Transverse colon (tissue), 4 donors: ENCODE data around the gene ENPP6. TPM values are rescaled to one million over a fixed set of nuclear protein-coding genes. Genes with fewer than 3 reads are reported as not detected.

ENCODE experiments used
- DNase-seq: peaks from one replicate; pipeline ENCODE4 v3.0.0-alpha.2; 2019
- H3K27ac ChIP-seq, 4 donors: fragments of 200-600 bp; sonication (generic); 2 replicates each; pipeline ENCODE4 v1.5.1; 2016 to 2018; ENCODE audit warnings: inconsistent platforms in 4 of 4
- H3K27me3 ChIP-seq: fragments of 200-600 bp; sonication (generic); 2 replicates; pipeline ENCODE4 v1.5.1; 2017; ENCODE audit warnings: inconsistent platforms
- H3K36me3 ChIP-seq, 4 donors: fragments of 200-600 bp; sonication (generic); 2 replicates each; pipeline ENCODE4 v1.5.1; 2017 to 2019; ENCODE audit warnings: inconsistent platforms in 4 of 4
- H3K4me1 ChIP-seq, 4 donors: fragments of 200-600 bp; sonication (generic); 2 replicates each; pipeline ENCODE4 v1.5.1; 2017 to 2020; ENCODE audit warnings: inconsistent platforms in 4 of 4
- H3K4me3 ChIP-seq, 4 donors: fragments of 200-600 bp; sonication (generic); 1 replicate in 1 of 4; 2 replicates in 3 of 4; pipeline versions ENCODE4 v1.5.1 to v1.6.1; 2017 to 2019; ENCODE audit warnings: inconsistent platforms in 4 of 4
- H3K9me3 ChIP-seq, 2 donors: fragments of 200-600 bp; sonication (generic); 2 replicates each; pipeline ENCODE4 v1.5.1; 2017 to 2019; ENCODE audit warnings: inconsistent platforms in 2 of 2
- CTCF ChIP-seq, 5 experiments: fragments of 200-600 bp in 3 of 5; fragments of 450-650 bp in 2 of 5; sonication (generic) in 3 of 5; IDR thresholded peaks; 1 replicate in 2 of 5; 2 replicates in 3 of 5; pipeline ENCODE4 v1.5.1; 2016 to 2017; ENCODE audit warnings: antibody characterized with exemption in 5 of 5, inconsistent platforms in 3 of 5, mild to moderate bottlenecking in 2 of 5, moderate library complexity in 1 of 5
- EP300 ChIP-seq: sonication (generic); formaldehyde crosslinking; IDR thresholded peaks from one replicate; pipeline ENCODE4 v1.6.1; 2017; ENCODE audit warnings: antibody characterized with exemption, low read depth
- POLR2A ChIP-seq: fragments of 450-650 bp; IDR thresholded peaks from one replicate; pipeline ENCODE4 v1.6.1; 2016; ENCODE audit warnings: antibody characterized with exemption, mild to moderate bottlenecking, moderate library complexity
- POLR2AphosphoS5 ChIP-seq, 3 donors: sonication (generic); formaldehyde crosslinking; IDR thresholded peaks; one replicate each; pipeline ENCODE4 v1.6.1; 2016; ENCODE audit warnings: antibody characterized with exemption in 3 of 3
- WGBS, 2 donors: methylation state at CpG; one replicate each; pipeline ENCODE4 v1.1.5; 2018; ENCODE audit warnings: low coverage in 1 of 2; 5-methylcytosine and 5-hydroxymethylcytosine counted together
- in situ Hi-C, 4 donors: fragments of 200-750 bp; cut with MboI; loops; one replicate each; pipeline versions ENCODE4 v1.15.0 to v1.15.1; 2017; ENCODE audit warnings: low sequenced_read_pairs in 3 of 4, low pct_ligation_motif_present in 1 of 4, low pct_unique_long_range_greater_than_20kb in 1 of 4
- intact Hi-C: fragments of 100-400 bp; cut with DNase I; formaldehyde crosslinking; loops from one replicate; pipeline ENCODE4 v1.15.1; 2023; ENCODE audit warnings: low total_unique reads
- total RNA-seq, 4 donors: library from RNA; depleted of rRNA; stranded (reverse); fragments of >200 nt; gene quantifications; one replicate each; pipeline ENCODE4 v1.1.0, GENCODE V29; 2016

Gene ENPP6
- total RNA-seq, 4 donors from 2014 or later, result 0.14 to 0.64 TPM; not detected in 2

- DNase-seq, result peak; percentile 32
- in situ Hi-C loops, result loop anchor here in 2 of 4 donors (10.0 to 25.0 kb wide), 2 partner anchors 333 to 705 kb away; no protein-coding TSS in a partner anchor
Observed at GRCh38 chr4:184167576-184167975, 50.1 kb downstream of the ENPP6 start.

GRCh38 chr4:184166736-184167135 lies 50.9 kb downstream of the ENPP6 start:
- TF ChIP-seq POLR2AphosphoS5 (IDR thresholded peaks at IDR 0.05), result no peak
- TF ChIP-seq POLR2A, result no peak
- in situ Hi-C loops, result loop anchor here in 2 of 4 donors (10.0 to 25.0 kb wide), 2 partner anchors 332 to 704 kb away; no protein-coding TSS in a partner anchor
- no peak overlapping the region for H3K4me3 ChIP-seq
- 40 to 68% methylated on average over 3 to 6 of the region's 6 CpGs for WGBS, 2 donors
- H3K36me3 ChIP-seq, result no peaks in the 10 kb centered on the region
- DNase-seq, result no peak
- intact Hi-C loops, result no loop called here
- H3K9me3 ChIP-seq, result no peaks in the 10 kb centered on the region
- H3K27ac ChIP-seq, result no peak overlapping the region
- peaks cover 39% of the 10 kb centered on the region for H3K27me3 ChIP-seq
- H3K4me1 ChIP-seq, result peaks cover 0 to 8% (median 5%) of the 10 kb centered on the region in 4 donors

More at GRCh38 chr4:184167576-184167975, 50.1 kb downstream of the ENPP6 start:
- Histone ChIP-seq H3K9me3 (no peaks in the 10 kb centered on the region), H3K27ac (no peak overlapping the region), H3K36me3 (no peaks in the 10 kb centered on the region), H3K27me3 (peaks cover 39% of the 10 kb centered on the region), H3K4me3 (no peak overlapping the region), H3K4me1 (peaks cover 0 to 8% (median 5%) of the 10 kb centered on the region in 4 donors)
- WGBS, 2 donors, result 61 to 80% methylated on average over 1 to 9 of the region's 9 CpGs
- TF ChIP-seq CTCF (IDR thresholded peaks at IDR 0.05) (no peak), POLR2AphosphoS5 (IDR thresholded peaks at IDR 0.05) (no peak), POLR2A (no peak), EP300 (no peak)
- intact Hi-C loops, result no loop called here

- no peak overlapping the region for H3K4me3 ChIP-seq
- H3K4me1 ChIP-seq, result peaks cover 0 to 8% (median 5%) of the 10 kb centered on the region in 4 donors
- in situ Hi-C loops, result loop anchor here in 2 of 4 donors (10.0 to 25.0 kb wide), 2 partner anchors 330 to 703 kb away; no protein-coding TSS in a partner anchor
- H3K27me3 ChIP-seq, result peaks cover 39% of the 10 kb centered on the region
- TF ChIP-seq POLR2AphosphoS5 (IDR thresholded peaks at IDR 0.05) (no peak), POLR2A (no peak)
- intact Hi-C loops, result no loop called here
- H3K27ac ChIP-seq, result no peak overlapping the region
- H3K36me3 ChIP-seq, result no peaks in the 10 kb centered on the region
- no peaks in the 10 kb centered on the region for H3K9me3 ChIP-seq
- WGBS, 2 donors, result 60 to 67% methylated on average over 1 to 8 of the region's 8 CpGs
- DNase-seq, result no peak
Observed at GRCh38 chr4:184165291-184165690, 52.4 kb downstream of the ENPP6 start.

- H3K27me3 ChIP-seq, result peaks cover 39% of the 10 kb centered on the region
- in situ Hi-C loops, result loop anchor here (5.0 to 25.0 kb wide), 4 partner anchors 322 to 702 kb away; no protein-coding TSS in a partner anchor
- no peaks in the 10 kb centered on the region for H3K36me3 ChIP-seq
- H3K4me1 ChIP-seq, result peaks cover 0 to 8% (median 5%) of the 10 kb centered on the region in 4 donors
- 25 to 29% methylated on average over 1 to 8 of the region's 8 CpGs for WGBS, 2 donors
- TF ChIP-seq EP300, result no peak
- TF ChIP-seq POLR2A, result no peak
- peak; percentile 51 to 71 (median 64) for TF ChIP-seq CTCF (IDR thresholded peaks at IDR 0.05)
- peak; percentile 54 for DNase-seq
- H3K4me3 ChIP-seq, result no peak overlapping the region
- H3K27ac ChIP-seq, result no peak overlapping the region
- intact Hi-C loops, result no loop called here
- H3K9me3 ChIP-seq, result no peaks in the 10 kb centered on the region
Observed at GRCh38 chr4:184163813-184164212, 53.9 kb downstream of the ENPP6 start.

- no peaks in the 10 kb centered on the region for H3K4me1 ChIP-seq
- in situ Hi-C loops, result loop anchor here (5.0 to 25.0 kb wide), 4 partner anchors 320 to 700 kb away; no protein-coding TSS in a partner anchor
- no peak for DNase-seq
- WGBS, 2 donors, result 85 to 87% methylated on average over 2 to 5 of the region's 5 CpGs
- H3K9me3 ChIP-seq, result no peaks in the 10 kb centered on the region
- intact Hi-C loops, result no loop called here
- peaks cover 32% of the 10 kb centered on the region for H3K27me3 ChIP-seq
- no peak overlapping the region for H3K27ac ChIP-seq
- H3K4me3 ChIP-seq, result no peak overlapping the region
- no peaks in the 10 kb centered on the region for H3K36me3 ChIP-seq
- TF ChIP-seq POLR2A, result no peak
- TF ChIP-seq CTCF (IDR thresholded peaks at IDR 0.05), result no peak
- no peak for TF ChIP-seq POLR2AphosphoS5 (IDR thresholded peaks at IDR 0.05)
- TF ChIP-seq EP300, result no peak
Observed at GRCh38 chr4:184162596-184162995, 55.1 kb downstream of the ENPP6 start.
